Sigmoid colon (tissue), 4 donors: ENCODE data around the gene SORCS2.

ENCODE experiments used
- CTCF ChIP-seq, 4 experiments: fragments of 450-650 bp in 3 of 4; fragments of 200-600 bp in 1 of 4; IDR thresholded peaks; one replicate each; pipeline ENCODE4 v1.5.1; 2016 to 2019; ENCODE audit warnings: antibody characterized with exemption in 4 of 4, mild to moderate bottlenecking in 3 of 4, moderate library complexity in 2 of 4
- EP300 ChIP-seq, 4 donors: sonication (generic); formaldehyde crosslinking; IDR thresholded peaks; one replicate each; pipeline ENCODE4 v1.6.1; 2017; ENCODE audit warnings: antibody characterized with exemption in 4 of 4
- POLR2A ChIP-seq, 2 donors: fragments of 450-650 bp; IDR thresholded peaks; one replicate each; pipeline ENCODE4 v1.6.1; 2016; ENCODE audit warnings: antibody characterized with exemption in 2 of 2, mild to moderate bottlenecking in 2 of 2, moderate library complexity in 2 of 2

- TF ChIP-seq CTCF (IDR thresholded peaks at IDR 0.05) (no peak), POLR2A (IDR thresholded peaks at IDR 0.05) (no peak), EP300 (IDR thresholded peaks at IDR 0.05) (no peak)
Observed at GRCh38 chr4:7187691-7188090, 4.6 kb upstream of the SORCS2 start.
